Panc1 (cell line): ENCODE results near the gene PTP4A2.
"Not testable (repeated sequence)": the region's sequence is repeated elsewhere in the genome, so short reads cannot be mapped to it uniquely, and the experiment has no call there.

ENCODE experiments used
- POLR2AphosphoS5 ChIP-seq: IDR thresholded peaks from 2 replicates; pipeline ENCODE4 v1.6.1; 2012; ENCODE audit warnings: mild to moderate bottlenecking, low read depth, low read length, moderate library complexity
- TCF7L2 ChIP-seq: IDR thresholded peaks from 2 replicates; pipeline ENCODE4 v1.6.1; 2011; ENCODE audit warnings: mild to moderate bottlenecking, low read depth, low read length, inconsistent platforms
- TF ChIP-seq, protein P1 (sequence below): fragments of 450-650 bp; IDR thresholded peaks from 2 replicates; pipeline ENCODE4 v1.5.1; 2017; ENCODE audit warnings: mild to moderate bottlenecking
- TF ChIP-seq, protein P2 (sequence below), 2 experiments: IDR thresholded peaks; 2 replicates each; pipeline ENCODE4 v1.6.1; 2011 to 2012; ENCODE audit warnings: low read depth in 2 of 2, control low read depth in 1 of 2, low read length in 1 of 2, mild to moderate bottlenecking in 1 of 2, moderate library complexity in 1 of 2; ENCODE audit not compliant: insufficient read depth in 1 of 2

DNA sequence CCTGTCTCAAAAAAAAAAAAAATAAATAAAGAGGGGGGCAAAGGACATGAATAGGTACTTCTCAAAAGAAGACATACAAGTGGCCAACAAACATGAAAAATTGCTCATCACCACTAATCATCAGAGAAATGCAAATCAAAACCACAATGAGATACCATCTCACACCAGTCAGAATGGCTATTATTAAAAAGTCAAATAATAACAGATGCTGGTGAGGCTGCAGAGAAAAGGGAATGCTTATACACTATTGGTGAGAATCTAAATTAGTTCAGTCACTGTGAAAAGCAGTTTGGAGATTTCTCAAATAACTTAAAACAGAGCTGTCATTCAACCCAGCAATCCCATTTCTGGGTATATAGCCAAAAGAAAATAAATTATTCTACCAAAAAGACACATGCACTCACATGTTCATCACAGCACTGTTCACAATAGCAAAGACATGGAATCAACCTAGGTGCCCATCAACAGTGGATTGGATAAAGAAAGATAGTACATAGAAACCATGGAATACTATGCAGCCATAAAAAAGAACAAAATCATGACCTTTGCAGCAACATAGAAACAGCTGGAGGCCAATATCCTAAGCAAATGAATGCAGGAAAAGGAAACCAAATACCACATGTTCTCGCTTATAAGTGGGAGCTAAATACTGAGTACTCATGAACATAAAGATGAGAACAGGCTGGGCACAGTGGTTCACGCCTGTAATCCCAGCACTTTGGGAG, 42.5 kb downstream of the PTP4A2 start:
- TF ChIP-seq, protein P1, sequence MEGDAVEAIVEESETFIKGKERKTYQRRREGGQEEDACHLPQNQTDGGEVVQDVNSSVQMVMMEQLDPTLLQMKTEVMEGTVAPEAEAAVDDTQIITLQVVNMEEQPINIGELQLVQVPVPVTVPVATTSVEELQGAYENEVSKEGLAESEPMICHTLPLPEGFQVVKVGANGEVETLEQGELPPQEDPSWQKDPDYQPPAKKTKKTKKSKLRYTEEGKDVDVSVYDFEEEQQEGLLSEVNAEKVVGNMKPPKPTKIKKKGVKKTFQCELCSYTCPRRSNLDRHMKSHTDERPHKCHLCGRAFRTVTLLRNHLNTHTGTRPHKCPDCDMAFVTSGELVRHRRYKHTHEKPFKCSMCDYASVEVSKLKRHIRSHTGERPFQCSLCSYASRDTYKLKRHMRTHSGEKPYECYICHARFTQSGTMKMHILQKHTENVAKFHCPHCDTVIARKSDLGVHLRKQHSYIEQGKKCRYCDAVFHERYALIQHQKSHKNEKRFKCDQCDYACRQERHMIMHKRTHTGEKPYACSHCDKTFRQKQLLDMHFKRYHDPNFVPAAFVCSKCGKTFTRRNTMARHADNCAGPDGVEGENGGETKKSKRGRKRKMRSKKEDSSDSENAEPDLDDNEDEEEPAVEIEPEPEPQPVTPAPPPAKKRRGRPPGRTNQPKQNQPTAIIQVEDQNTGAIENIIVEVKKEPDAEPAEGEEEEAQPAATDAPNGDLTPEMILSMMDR: not testable (repeated sequence)
- TF ChIP-seq, protein P2, sequence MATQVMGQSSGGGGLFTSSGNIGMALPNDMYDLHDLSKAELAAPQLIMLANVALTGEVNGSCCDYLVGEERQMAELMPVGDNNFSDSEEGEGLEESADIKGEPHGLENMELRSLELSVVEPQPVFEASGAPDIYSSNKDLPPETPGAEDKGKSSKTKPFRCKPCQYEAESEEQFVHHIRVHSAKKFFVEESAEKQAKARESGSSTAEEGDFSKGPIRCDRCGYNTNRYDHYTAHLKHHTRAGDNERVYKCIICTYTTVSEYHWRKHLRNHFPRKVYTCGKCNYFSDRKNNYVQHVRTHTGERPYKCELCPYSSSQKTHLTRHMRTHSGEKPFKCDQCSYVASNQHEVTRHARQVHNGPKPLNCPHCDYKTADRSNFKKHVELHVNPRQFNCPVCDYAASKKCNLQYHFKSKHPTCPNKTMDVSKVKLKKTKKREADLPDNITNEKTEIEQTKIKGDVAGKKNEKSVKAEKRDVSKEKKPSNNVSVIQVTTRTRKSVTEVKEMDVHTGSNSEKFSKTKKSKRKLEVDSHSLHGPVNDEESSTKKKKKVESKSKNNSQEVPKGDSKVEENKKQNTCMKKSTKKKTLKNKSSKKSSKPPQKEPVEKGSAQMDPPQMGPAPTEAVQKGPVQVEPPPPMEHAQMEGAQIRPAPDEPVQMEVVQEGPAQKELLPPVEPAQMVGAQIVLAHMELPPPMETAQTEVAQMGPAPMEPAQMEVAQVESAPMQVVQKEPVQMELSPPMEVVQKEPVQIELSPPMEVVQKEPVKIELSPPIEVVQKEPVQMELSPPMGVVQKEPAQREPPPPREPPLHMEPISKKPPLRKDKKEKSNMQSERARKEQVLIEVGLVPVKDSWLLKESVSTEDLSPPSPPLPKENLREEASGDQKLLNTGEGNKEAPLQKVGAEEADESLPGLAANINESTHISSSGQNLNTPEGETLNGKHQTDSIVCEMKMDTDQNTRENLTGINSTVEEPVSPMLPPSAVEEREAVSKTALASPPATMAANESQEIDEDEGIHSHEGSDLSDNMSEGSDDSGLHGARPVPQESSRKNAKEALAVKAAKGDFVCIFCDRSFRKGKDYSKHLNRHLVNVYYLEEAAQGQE (IDR thresholded peaks at IDR 0.05; ENCODE audit: insufficient read depth in 1 of 2, low read depth in 2 of 2, low read length in 1 of 2): not testable (repeated sequence)
- not testable (repeated sequence) for TF ChIP-seq POLR2AphosphoS5, TCF7L2
